Parietal lobe (tissue), 1 donor: ENCODE data around the gene SPINK7. TPM values are rescaled to one million over a fixed set of nuclear protein-coding genes. Genes with fewer than 3 reads are reported as not detected.

ENCODE experiments used
- total RNA-seq: library from RNA; depleted of rRNA; stranded (reverse); fragments of >200 nt; gene quantifications from one replicate; pipeline ENCODE4 v1.2.3, GENCODE V29; 2014

Gene SPINK7
- not detected for total RNA-seq

DNA sequence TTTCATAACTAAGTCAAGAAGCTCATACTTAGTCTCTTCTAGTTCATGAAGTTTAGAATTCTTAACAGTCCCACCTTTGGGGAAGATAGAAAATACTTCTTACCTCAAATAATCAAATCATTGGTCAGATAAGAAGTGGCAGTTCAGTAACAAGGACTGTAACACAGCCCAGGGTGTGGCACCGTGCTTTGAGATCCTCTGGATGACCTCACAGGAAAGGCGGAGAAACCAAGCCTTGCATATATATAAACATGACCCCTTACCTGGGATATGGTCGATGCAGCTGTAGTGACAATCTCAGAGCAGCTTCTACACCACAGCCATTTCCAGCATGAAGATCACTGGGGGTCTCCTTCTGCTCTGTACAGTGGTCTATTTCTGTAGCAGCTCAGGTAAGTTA lies at the start of gene SPINK7:
Gene SPINK7 (plus strand): TSS at position 271 of the 400 bp plus-strand sequence. CDS start 61 bp downstream, at position 332.

DNA sequence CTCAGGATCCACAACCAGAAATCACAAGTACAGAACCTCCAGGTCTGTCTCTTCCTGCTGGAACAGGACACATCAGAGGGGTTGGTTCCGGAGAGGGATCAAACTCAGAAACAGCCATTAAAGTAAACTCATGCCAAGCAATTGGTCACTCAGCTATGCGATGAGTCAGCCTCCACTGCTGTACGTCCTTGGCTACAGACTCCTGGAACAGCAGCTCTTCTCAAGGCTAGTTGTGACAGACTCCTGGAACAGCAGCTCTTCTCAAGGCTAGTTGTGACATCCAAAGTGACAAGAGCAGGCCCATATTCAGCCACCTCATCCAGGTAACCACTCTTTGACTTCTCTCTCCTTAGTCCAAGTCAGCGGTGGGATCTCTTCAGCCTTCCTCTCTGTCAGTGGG lies 43.7 kb upstream of the SPINK7 start, which contains the start of gene SPINK13:
Gene SPINK13 (plus strand): TSS at position 229 of the 400 bp plus-strand sequence. CDS start 1,279 bp downstream, outside the sequence.

DNA sequence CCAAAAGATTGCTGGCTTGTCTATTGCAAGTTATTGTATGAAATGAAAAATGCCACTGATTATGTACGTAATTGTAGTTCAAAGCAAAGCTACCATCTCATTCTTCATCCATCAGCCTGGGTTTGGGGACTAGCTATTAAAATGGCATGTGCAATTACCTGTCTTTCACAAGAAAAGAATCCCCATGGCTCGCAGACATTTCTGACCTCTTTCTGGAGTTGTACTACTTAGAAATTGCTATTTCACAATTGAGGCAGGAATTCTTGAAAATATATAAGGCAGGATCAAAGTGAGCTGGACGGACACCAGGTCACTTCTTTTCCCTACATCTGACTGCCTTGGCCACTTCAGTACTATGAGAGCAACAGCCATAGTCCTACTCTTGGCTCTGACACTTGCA lies 23.0 kb downstream of the SPINK7 start, which contains the start of gene SPINK9:
Gene SPINK9 (plus strand): TSS at position 301 of the 400 bp plus-strand sequence. CDS start 55 bp downstream, at position 356.

Other genes with a start within 250 kb of the SPINK7 start
- not detected for gene SPINK5, start 248.4 kb upstream of the SPINK7 start, total RNA-seq
- gene SPINK14, start 143.9 kb upstream of the SPINK7 start, total RNA-seq = not detected
- not detected for gene SPINK6, start 109.4 kb upstream of the SPINK7 start, total RNA-seq
- not detected for gene MARCOL, start 73.9 kb upstream of the SPINK7 start, total RNA-seq
- not detected for gene SPINK13, start 43.6 kb upstream of the SPINK7 start, total RNA-seq
- not detected for gene SPINK9, start 23.1 kb downstream of the SPINK7 start, total RNA-seq
- gene FBXO38, start 71.5 kb downstream of the SPINK7 start, total RNA-seq = 129 TPM